Muscle of arm (tissue), 12 donors: ENCODE measurements around the gene SSC5D. TPM values are rescaled to one million over a fixed set of nuclear protein-coding genes. Genes with fewer than 3 reads are reported as not detected.
A peak's percentile ranks its signal among the peaks of the same experiment; 100 is the strongest.
"Not testable (repeated sequence)": the region's sequence is repeated elsewhere in the genome, so short reads cannot be mapped to it uniquely, and the experiment has no call there.

Source experiments
- DNase-seq: peaks from one replicate; pipeline ENCODE4 v3.0.0-alpha.2; 2013
- polyA plus RNA-seq, 12 donors: library from polyadenylated mRNA; unstranded; fragments of 120-200 nt; gene quantifications; one replicate each; pipeline ENCODE4 v1.2.1, GENCODE V29; 2013; ENCODE audit not compliant: insufficient read length in 12 of 12

The SSC5D gene
- polyA plus RNA-seq, 12 donors = 12.2 to 37.5 (median 19.3) TPM; not detected in 1

DNA sequence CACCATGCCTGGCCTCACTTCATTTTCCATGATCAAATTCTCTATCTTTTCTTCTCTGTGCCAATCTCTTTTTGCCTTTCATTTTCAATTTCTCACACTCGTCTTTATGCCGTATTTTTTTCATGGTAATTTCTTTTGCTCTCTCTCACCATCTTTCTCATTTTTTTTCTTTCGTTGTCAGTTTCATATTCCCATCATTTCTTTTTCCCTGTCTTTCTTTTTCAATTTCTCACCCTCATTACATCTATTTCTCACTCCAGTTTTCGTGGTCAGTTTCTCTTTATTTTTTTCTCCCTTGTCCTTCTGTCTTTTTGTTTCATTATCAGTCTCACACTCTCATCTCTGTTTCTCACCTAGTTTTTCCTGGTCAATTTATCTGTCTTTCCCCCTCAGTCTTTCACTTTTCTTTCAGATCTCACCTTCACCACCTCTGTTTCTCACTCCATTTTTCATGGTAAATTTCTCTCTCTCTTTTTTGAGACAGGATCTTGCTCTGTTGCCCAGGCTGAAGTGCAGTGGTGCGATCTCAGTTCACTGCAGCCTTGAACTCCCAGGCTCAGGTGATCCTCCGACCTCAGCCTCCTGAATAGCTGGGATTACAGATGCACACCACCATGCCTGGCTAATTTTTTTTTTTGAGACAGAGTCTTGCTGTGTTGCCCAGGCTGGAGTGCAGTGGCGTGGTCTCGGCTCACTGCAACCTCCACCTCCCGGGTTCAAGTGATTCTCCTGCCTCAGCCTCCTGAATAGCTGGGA lies 14.1 kb downstream of the SSC5D start:
- DNase-seq = no peak

DNA sequence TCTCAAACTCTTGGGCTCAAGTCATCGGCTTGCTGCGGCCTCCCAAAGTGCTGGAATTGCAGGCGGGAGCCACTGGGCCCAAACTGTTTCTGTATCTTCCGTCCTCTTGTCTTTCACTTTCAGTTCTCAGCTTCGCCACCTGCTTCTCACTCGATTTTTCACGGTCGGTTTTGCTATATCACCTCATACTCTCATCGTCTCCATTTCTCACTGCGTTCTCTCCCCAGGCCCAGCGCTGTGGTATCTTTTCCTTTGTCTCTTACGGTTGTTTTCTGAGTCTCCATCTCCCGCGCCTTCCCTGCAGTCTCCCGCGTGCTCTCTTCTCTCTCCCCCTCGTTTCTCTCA lies 14.9 kb downstream of the SSC5D start:
- DNase-seq = no peak

DNA sequence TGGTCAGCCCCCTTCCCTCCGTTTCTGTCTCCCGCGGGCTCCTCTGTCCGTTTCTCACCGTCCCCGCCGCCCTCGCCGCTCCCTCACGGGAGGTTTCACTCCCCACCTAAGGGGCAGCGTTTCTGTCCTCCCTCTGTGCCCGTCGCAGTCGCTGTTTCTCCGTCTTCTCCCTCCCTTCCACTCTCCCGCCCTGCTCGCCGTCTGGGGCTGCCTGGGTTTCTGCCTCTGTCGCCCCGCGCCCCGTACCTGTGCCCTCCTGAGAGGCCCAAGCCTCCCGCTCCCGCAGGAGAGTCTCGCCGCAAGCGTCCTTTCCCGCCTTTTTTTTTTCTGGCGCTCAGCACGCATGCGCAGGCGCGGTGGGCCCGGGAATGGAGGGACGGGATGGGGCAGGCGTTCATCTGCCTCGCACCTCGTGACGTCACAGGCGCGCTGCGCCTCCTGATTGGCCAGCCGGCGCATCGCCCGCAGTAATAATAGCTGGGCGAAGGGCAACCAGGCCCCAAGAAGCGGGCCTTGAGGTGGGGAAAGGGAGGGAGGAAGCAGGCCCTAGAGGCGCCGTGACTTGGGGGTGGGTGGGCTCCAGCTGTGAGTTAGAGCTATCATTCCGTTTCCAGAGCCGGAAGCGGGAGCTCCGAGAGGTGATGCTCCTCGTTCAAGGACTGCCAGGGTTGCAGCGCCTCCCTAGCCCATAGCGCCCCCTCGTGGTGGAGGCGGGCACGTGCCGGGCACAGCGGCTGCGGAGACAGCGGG lies 15.4 kb downstream of the SSC5D start:
- peak; percentile 94 for DNase-seq

DNA sequence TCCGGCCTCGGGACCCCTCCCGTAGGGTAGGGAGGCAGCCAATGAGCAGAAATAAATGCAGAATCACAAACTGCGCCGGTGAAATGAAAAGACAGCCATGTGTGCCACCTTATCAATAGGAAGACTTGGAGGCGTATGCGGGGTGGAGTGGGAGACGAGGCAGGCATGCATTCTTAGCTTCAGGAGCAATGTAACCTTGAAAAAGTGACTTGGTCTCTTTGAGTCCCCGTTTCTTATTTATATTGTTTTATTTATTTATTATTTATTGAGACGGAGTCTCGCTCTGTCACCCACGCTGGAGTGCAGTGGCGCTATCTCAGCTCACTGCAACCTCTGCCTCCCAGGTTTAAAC lies 16.0 kb downstream of the SSC5D start:
- no peak for DNase-seq

DNA sequence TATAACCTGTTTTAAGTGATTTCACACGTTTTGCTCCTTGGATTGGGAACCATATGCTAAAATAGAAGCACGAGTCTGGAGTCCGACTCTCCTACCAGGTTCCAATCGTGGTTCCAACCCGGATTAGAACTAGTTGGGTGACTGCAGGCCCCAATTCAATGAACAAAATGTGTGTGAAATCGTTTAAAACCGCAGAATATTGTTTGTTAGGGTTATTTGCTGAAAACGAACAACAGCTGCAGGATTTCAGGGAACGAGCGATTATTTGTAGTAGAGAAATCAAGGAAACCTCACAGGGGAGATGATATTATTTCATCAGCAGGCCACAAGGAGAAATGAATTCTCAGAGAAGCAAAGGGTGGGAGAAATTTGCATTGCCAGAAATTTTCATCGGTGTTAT lies 16.7 kb downstream of the SSC5D start:
- no peak for DNase-seq

DNA sequence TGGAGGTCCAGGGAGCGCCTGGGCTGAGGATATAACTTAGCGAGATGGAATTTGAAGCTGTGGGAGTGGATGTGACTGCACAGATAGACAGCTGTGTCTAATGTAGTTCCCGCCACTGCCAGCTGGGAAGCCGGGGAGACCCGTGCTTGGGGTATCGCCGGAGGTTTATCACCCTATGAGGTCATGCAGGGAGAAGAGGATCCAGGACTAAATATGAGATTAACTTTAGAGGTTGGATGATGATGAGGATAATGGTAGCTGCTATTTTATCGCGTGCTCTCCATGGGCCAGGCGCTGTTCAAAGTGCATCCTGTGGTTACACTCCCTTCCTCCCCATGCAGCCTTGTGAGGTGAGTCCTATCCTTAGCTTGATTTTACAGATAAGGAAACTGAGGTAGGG lies 19.9 kb downstream of the SSC5D start:
- no peak for DNase-seq

DNA sequence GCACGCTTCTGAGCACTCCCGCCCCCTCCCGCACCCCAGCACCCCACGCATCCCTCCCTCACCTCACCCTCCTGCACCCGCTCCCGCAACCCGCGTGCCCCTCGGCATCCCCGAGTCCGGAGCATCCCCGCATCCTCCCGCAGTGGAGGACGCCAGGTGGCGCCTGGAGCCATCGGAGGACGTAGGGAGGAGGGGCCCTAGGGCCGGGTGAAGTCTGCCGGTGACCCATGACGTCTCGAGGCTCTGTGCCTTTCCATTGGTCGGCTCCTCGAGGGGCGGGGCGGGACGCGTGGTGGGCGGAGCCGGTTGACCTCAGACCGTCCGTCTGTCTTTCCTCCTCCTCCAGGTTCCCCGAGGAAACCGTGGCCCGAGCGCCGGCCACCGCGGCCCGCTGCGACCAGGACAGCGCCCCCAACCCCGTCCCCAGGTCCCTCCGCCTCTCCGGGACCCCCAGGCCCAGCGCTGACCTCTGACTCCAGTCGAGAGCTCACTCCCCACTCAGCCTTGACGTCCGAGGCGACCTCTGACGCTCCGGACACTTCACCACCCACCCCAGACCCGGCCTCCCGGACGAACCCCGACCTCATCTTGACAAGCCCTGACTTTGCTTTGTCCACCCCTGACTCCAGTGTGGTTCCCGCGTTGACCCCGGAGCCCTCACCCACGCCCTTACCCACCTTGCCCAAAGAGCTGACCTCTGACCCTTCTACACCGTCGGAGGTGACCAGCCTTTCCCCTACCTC lies 28.8 kb downstream of the SSC5D start:
- peak; percentile 93 for DNase-seq

DNA sequence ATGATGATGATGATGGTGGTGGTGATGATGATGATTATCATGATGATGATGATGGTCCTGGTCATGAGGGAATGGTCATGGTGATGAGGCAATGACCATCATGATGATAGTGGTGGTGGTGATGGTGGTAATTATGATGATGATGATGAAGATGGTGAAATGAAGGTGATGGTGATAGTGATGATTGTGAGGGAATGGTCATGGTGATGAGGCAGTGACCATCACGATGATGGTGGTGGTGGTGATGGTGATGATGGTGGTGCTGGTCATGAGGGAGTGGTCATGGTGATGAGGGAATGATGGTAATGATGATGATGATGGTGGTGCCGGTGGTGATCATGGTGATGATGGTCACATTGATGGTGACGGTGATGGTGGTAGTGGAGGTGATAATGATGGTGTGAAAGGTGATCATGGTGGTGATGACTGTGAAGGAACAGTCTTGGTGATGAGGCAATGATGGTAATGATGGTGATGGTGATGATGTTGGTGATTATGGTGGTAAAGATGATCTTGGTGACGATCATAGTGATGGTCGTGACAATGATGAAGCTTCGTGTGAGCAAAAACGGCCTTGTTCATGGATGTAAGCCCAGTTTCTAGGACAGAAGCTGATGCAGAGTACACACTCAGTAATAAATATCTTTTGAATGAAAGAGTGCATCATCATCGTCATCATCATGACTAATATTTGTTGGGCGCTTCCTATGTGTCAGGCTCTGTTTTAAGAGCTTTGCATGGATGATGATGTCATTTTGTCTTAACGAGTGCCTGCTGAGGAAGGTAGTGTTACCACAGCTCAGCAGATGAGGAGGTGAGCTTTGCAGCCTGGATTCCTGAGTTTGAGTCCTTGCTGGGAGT lies 31.4 kb downstream of the SSC5D start:
- DNase-seq = no peak

DNA sequence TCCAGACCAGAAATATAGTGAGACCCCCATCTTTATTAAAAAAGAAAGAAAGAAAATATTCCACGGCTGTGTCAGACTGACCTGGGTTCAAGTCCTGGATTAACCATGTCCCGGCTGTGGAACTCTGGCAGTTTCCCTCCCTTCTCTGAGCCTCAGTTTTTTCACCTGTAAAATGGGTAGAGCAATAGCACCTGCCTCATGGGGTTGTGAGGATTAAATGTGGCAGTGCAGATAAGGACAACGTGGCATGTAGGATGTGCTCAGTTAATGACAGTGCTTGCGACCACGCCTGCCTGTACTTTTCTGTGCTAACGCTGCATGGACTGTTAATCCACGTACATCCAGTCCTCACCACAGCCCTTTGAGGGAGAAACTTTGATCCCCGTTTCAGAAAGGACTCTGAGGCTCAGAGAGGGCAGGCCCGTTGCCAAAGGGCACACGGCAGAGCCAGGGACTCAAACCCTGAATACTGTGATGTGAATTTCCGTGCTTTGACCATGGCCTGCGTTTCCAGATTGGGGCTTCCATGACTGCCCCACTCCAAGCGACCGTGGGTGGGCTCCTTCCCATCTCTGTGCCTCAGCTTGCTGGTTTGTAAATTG lies 32.6 kb downstream of the SSC5D start:
- DNase-seq = no peak

DNA sequence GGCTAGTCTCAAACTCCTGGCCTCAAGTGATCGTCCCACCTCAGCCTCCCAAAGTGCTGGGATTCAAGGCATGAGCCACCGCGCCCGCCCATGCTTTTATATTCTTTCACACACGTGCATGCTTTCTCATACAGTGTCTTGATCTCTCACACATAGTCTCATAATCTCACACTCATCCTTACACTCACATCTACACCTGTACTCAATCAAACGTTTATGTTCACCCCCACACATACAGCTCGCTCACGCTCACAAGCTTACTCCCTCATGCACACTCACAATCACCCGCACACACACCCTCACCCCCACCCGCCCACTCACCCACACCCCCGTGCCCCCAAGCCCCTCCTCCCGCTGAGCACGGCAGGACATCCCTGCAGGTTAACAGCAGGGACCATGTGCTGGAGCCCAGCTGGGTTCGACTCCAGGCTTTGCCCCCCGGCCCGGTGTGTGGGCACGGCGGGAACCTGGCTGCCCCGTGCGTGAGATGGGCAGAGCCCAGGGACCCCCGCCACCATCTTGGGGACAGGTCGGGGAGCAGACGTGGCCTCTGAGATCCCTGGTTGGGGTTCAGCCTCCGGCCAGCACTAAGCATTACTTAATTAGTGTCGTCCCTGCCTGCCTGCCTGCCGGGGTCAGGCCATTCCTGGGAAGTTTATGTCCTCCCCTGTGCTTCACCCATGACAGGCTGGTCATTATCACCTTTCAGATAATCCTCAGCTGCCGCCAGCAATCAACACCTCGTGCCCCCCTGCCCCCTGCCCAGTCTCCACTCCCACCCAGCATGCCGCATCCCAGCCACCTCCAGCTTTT lies 37.3 kb downstream of the SSC5D start:
- no peak for DNase-seq

DNA sequence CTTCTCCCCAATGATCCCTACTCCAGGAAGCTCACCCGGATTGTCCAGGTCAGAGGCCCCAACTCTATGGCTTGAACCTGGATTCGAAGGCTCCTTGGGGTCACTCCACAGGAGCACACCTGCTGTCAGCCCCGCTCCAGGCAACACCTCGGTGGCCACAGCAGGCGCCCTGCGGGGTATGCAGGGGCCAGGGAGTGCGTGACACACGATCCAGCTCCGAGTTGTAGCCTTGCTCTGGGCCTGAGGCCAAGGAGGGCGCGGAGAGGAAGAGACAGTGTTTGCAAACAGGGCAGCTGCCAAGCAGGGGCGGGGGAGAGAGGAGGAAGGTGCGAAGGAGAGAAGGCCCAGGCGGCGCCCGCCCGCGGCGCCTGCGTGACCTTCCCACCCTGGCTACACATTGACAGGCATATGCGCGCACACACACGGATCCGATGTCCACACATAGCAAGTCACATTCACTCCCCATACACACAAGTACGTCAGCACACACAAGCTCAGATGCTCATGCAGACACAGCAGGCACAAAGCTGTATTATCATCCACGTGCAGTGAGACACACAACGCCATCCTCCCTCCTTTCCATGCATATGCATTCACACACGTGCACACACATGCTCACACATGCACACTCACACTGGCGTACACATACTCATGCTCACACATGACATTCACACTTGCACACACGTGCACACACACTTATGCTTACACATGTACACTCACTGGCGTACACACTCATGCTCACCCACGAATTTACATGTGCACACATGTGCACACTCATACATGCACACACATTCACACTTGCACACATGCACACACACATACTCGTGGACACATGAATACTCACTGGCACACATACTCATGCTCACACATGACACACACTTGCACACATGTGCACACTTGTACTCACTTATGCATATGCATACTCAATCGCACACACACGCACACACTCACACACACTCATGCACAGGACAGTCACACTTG lies 38.3 kb downstream of the SSC5D start:
- DNase-seq = peak; percentile 79

DNA sequence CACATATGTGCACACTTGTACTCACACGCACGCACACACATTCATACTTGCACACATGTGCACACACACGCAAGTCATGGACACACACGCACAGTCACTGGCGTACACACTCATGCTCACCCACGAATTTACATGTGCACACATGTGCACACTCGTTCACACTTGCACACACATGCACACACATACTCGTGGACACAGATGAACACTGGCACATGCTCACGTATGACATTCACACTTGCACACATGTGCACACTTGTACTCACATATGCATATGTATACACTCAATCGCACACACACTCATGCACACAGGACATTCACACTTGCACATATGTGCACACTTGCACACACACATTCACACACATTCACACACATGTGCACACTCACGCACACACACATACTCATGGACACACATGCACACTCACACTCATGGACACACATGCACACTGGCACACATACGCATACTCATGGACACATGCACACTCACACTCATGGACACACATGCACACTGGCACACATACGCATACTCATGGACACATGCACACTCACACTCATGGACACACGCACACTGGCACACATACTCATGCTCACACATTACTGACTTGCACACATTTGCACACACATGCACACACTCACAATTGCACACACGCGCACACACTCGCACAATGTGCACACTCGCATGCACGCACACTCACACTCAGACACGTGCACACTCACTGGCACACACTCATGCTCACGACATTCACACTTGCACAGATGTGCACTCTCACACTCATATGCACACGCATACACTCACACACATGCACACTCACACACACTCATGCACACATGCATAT lies 39.2 kb downstream of the SSC5D start:
- DNase-seq = no peak

DNA sequence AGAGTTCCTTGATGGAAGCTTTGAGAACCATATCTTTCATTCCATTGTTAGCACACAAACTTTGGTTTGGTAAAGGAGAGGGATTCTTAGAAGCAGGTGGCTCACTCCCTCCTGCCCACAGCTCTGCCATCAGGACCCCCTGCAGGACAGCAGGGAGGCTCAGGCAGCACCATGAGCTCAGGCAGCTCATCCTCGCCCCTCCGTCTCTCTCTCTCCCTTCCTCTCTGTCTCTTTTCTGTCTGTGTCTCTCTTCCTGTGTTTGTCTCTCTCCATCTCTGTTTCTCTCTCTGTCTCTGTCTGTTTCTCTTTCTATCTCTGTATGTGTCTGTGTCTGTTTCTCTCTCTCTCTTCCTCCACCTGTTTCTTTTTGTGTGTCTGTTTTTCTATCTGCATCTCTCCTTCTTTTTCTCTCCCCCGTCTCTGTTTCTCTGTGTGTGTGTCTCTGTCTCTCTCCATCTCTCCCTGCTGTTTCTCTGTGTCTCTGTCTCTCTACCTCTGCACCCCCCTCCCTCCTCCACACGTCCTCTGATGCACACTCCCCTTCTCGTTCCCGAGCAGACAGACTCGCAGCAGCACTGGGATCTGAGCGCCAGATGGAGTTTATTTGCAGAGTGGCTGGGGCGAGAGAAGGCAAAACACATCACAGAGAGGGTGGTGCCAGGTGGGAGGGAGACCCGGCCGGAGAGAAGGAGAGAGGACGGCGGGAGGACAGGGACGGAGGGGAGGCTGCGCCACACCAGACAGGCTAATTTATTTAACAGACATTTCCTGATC lies 40.0 kb downstream of the SSC5D start:
- no peak for DNase-seq

DNA sequence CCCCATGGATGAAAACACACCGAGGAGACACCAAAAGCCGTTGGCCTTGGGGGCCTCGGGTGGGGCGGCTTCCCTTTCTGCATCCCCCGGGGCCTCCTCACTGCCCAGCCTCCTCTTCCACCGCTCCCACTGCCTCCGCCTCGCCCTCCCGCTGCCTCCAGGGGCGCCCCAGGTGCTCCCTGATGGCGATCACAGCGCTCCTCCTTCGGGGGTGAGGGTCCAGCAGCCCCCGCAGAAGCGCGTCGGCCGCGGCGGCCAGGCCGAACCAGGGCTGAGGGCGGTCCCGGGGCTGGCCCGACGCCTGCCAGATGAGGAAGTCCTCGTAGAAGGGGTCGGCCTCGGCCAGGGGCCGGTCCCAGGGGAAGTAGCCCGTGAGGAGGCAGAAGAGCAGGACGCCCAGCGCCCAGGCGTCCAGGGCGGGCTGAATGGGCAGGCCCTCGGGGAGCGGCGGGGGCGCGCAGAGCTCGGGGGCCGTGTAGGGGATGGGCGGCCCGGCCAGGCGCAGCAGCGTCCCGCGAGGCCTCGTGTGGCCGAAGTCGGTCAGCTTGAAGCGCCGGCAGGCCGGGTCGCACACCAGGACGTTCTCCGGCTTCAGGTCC lies 41.5 kb downstream of the SSC5D start:
- DNase-seq = no peak

DNA sequence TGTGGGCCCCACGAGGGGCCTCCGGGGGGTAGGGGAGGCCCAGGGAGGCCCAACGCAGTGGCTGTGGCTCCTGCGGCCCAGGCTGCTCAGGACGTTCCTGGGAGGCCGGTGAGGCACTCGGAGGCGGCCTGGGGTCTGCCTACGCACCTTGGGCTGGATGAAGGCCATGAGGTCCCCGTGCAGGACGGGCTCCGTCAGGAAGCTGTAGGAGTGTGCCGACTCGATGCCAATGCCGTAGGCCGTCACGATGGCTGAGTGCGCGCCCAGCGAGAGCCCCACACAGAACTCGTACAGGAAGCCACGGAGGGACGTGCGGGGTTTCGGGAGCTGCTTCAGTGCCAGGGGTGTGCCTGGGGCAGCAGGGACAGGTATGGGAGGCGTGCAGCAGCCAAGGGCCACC lies 42.8 kb downstream of the SSC5D start:
- no peak for DNase-seq

DNA sequence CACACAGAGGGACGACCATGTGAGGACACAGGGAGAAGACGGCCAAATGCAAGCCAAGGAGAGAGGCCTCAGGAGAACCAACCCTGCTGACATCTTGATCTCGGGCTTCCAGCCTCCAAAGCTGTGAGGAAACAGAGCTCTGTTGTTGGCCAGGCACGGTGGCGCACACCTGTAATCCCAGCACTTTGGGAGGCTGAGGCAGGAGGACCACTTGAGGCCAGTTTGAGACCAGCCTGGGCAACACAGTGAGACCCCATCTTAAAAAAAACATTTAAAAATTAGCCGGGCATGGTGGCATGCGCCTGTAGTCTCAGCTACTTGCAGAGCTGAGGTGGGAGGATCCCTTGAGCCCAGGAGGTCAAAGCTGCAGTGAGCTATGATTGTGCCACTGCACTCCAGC lies 46.0 kb downstream of the SSC5D start:
- DNase-seq = not testable (repeated sequence)
